Inferior parietal cortex (tissue), 1 donor: ENCODE data around the gene MT1E.
"Not testable (repeated sequence)": the region's sequence is repeated elsewhere in the genome, so short reads cannot be mapped to it uniquely, and the experiment has no call there.

Experiments
- DNase-seq: peaks from one replicate; pipeline ENCODE4 v3.0.0-alpha.2; 2016; ENCODE audit errors: extremely low spot score

The MT1E gene

GRCh38 chr16:56625140-56625942, at the start of gene MT1E:
Gene MT1E, plus strand, starts transcription at chr16:56625781. Its CDS starts 71 bp downstream, at chr16:56625852.
- no peak for DNase-seq

- DNase-seq, result peak; percentile 37
Observed at GRCh38 chr16:56576585-56577299, 48.8 kb upstream of the MT1E start.

GRCh38 chr16:56577300-56577625, 48.3 kb upstream of the MT1E start:
- no peak for DNase-seq

GRCh38 chr16:56580391-56581048, 45.1 kb upstream of the MT1E start:
- no peak for DNase-seq

GRCh38 chr16:56582911-56583310, 42.7 kb upstream of the MT1E start:
- not testable (repeated sequence) for DNase-seq

GRCh38 chr16:56583351-56584168, 42.0 kb upstream of the MT1E start:
- no peak for DNase-seq

GRCh38 chr16:56584276-56584675, 41.3 kb upstream of the MT1E start:
- no peak for DNase-seq

GRCh38 chr16:56588781-56589140, 36.8 kb upstream of the MT1E start:
- DNase-seq, result no peak

- DNase-seq, result peak; percentile 79
Observed at GRCh38 chr16:56589141-56590039, 36.2 kb upstream of the MT1E start, which contains the start of gene MT3. Gene MT3, plus strand, starts transcription at chr16:56589528. Its CDS starts 63 bp downstream, at chr16:56589591.

- no peak for DNase-seq
Observed at GRCh38 chr16:56591377-56592060, 34.1 kb upstream of the MT1E start.

- DNase-seq, result no peak
Observed at GRCh38 chr16:56593573-56594291, 31.8 kb upstream of the MT1E start.

GRCh38 chr16:56594292-56594619, 31.3 kb upstream of the MT1E start:
- no peak for DNase-seq

GRCh38 chr16:56600398-56600999, 25.1 kb upstream of the MT1E start:
- DNase-seq, result peak; percentile 86

GRCh38 chr16:56601325-56601724, 24.3 kb upstream of the MT1E start:
- DNase-seq, result no peak

- peak; percentile 57 for DNase-seq
Observed at GRCh38 chr16:56603589-56603988, 22.0 kb upstream of the MT1E start.

- DNase-seq, result no peak
Observed at GRCh38 chr16:56604966-56605365, 20.6 kb upstream of the MT1E start.

GRCh38 chr16:56605475-56605874, 20.1 kb upstream of the MT1E start:
- DNase-seq, result no peak

GRCh38 chr16:56606071-56606475, 19.5 kb upstream of the MT1E start:
- no peak for DNase-seq

- DNase-seq, result peak; percentile 53
Observed at GRCh38 chr16:56606476-56607108, 19.0 kb upstream of the MT1E start.
